ENCODE data around the gene TMEM45A. TPM values are rescaled to one million over a fixed set of nuclear protein-coding genes. Genes with fewer than 3 reads are reported as not detected.

TMEM45A gene
- total RNA-seq, 1 experiment from 2014 or later: 10.1 TPM

GRCh38 chr3:100518244-100518643, 25.8 kb downstream of the TMEM45A start:
- Histone ChIP-seq H3K4me2 (ENCODE audit: insufficient read depth, insufficient read length, low read length) (no peak overlapping the region), H2BK15ac (ENCODE audit: low read depth, low read length) (no peak overlapping the region)
- H3K4me3 Mint-ChIP-seq: no peak overlapping the region

More at GRCh38 chr3:100518244-100518643, 25.8 kb downstream of the TMEM45A start:
- no peaks in the 10 kb centered on the region for H3K79me2 ChIP-seq (ENCODE audit: insufficient read depth, low read length)
- no peak for DNase-seq
- H2AK5ac ChIP-seq (ENCODE audit: insufficient read length, low read length): no peak overlapping the region
- H2BK12ac ChIP-seq (ENCODE audit: insufficient read length, low read depth, low read length): no peak overlapping the region
- no peak overlapping the region for H4K8ac ChIP-seq (replicated peaks; ENCODE audit: insufficient read length, low read depth, low read length)
- no peak overlapping the region for H2BK5ac ChIP-seq (ENCODE audit: insufficient read length, low read length)
- H3K56ac ChIP-seq (ENCODE audit: insufficient read length, low read depth, low read length): no peak overlapping the region
- H3K18ac ChIP-seq (ENCODE audit: insufficient read length, low read depth, low read length): no peak overlapping the region
- H4K5ac ChIP-seq (ENCODE audit: insufficient read length, low read depth, low read length): no peak overlapping the region
- no peaks in the 10 kb centered on the region for H3K27me3 ChIP-seq (ENCODE audit: insufficient read depth, low read length)
- H3K27me3 Mint-ChIP-seq (ENCODE audit: low read depth): no peaks in the 10 kb centered on the region
- H3K27ac Mint-ChIP-seq: no peak overlapping the region
- no peaks in the 10 kb centered on the region for H3K9me3 ChIP-seq (ENCODE audit: control insufficient read depth, low read depth, low read length)
- no peak overlapping the region for H3K9ac ChIP-seq (ENCODE audit: extremely low read depth, insufficient read length, low read length)
- no peak overlapping the region for H3K27ac ChIP-seq (ENCODE audit: insufficient read length, low read depth, low read length)
- H3K4ac ChIP-seq (ENCODE audit: low read depth, low read length): no peak overlapping the region
- no peak overlapping the region for H3K14ac ChIP-seq (ENCODE audit: insufficient read depth, low read length)
- H3K9me3 Mint-ChIP-seq: no peaks in the 10 kb centered on the region; a peak in 2 of 5 replicates
- no peaks in the 10 kb centered on the region for H3K4me1 ChIP-seq (ENCODE audit: insufficient read depth, low read length)
- H4K91ac ChIP-seq (ENCODE audit: insufficient read length, low read depth, low read length): no peak overlapping the region
- H4K20me1 ChIP-seq (ENCODE audit: control insufficient read depth, insufficient read depth, insufficient read length): no peaks in the 10 kb centered on the region
- no peak overlapping the region for H2BK120ac ChIP-seq (ENCODE audit: low read depth, low read length, poor library complexity, severe bottlenecking)
- H2AFZ ChIP-seq (ENCODE audit: low read length): no peak overlapping the region
- H3T11ph ChIP-seq (ENCODE audit: low read length): no peak overlapping the region
- no peaks in the 10 kb centered on the region for H3K4me1 Mint-ChIP-seq
- H3K23ac ChIP-seq (ENCODE audit: insufficient read length, low read depth, low read length): no peak overlapping the region
- H3K79me1 ChIP-seq (ENCODE audit: insufficient read depth, low read depth, low read length, poor library complexity, severe bottlenecking): no peaks in the 10 kb centered on the region
- no peak for TF ChIP-seq CTCF (conservative IDR thresholded peaks at IDR 0.05)
- peaks cover 0 to 10% (median 4%) of the 10 kb centered on the region in 3 experiments; a peak in 3 of 7 replicates for H3K36me3 Mint-ChIP-seq (ENCODE audit: insufficient read depth in 1 of 3, low read depth in 3 of 3)
- H3K23me2 ChIP-seq (ENCODE audit: insufficient read length, low read depth, low read length, poor library complexity, severe bottlenecking): no peaks in the 10 kb centered on the region
- no peak overlapping the region for H2BK20ac ChIP-seq (ENCODE audit: low read depth, low read length, poor library complexity, severe bottlenecking)
